ENCODE measurements around the gene MRPS35.
"Not testable (repeated sequence)": the region's sequence is repeated elsewhere in the genome, so short reads cannot be mapped to it uniquely, and the experiment has no call there.

The MRPS35 gene

DNA sequence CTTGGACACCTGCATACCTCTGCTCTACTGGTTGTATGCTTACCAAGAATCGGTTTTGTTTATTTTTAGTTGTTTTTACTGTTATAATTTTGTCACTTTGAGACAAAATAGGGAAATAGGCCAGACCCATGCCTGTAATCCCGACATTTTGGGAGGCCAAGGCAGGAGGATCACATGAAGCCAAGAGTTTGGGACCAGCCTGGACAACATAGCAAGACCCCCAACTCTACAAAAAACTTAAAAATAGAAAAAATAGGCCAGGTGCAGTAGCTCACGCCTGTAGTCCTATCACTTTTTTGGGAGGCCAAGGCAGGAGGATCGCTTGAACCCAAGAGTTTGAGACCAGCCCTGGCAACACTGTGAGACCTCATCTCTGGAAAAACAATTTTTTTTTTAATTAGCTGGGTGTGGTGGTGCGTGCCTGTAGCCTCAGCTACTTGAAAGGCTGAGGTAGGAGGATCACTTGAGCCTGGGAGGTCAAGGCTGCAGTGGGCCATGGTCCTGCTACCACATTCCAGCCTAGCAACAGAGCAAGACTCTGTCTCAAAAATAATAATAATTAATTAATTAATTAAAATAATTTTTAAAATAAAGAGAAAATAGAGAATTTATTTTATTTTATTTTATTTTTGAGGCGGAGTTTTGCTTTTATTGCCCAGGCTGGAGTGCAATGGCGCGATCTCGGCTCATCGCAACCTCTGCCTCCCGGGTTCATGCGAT is 1.3 kb upstream of the MRPS35 start:
- DNase-seq (ENCODE audit: low read depth), result no peak

DNA sequence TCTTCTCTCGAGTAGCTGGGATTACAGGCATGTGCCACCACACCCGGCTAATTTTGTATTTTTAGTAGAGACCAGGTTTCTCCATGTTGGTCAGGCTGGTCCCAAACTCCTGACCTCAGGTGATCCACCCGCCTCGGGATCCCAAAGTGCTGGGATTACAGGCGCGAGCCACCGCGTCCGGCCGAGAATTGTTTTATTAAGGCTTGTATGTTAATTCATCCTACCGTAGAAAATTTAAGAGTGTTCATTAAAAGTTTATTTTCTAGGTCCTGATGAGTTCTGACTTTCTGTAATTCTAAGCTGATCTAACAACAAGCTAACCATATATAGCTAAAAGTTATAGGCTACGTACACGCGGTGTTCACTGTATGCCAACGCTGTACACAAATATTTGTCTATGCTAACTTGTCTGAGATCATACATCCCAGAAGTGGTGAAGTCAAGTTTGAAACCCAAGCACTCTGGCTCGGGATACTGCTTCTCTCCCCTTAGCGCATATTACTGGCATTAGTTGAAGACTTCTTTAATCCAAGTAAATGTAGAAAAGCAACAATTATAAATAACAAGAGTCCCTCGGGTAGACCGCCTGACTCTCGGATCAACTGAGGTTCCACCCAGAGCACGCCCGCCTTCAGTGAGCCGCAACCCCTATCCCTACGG is 570 bp upstream of the MRPS35 start:
- DNase-seq (ENCODE audit: low read depth), result peak; percentile 56

DNA sequence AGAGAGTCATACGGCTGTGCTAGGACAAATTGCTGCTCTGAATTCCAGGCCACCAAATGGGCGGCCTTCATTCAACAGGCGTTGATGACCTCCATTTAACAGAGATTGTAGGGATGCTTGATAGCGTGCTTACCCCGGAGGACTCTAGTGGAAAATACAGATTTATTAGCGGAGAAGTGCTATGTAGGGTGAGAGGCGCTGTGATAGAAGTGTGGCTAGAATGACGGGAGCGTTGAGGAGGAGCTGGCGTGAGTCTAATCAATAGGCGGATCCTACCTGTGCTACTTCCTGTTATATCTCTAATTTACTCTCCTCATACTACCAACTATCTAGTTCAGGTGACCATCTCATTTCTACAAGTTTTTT is 668 bp downstream of the MRPS35 start:
- DNase-seq (ENCODE audit: low read depth), result peak; percentile 40

- no peak for DNase-seq (ENCODE audit: low read depth)
These were observed 1.3 kb downstream of the MRPS35 start for GRCh38 chr12:27711967-27712366.

- no peak for DNase-seq (ENCODE audit: low read depth)
These were observed 12.6 kb downstream of the MRPS35 start for GRCh38 chr12:27723212-27723611.

GRCh38 chr12:27730097-27730588 is 19.5 kb downstream of the MRPS35 start:
- DNase-seq (ENCODE audit: low read depth), result no peak

DNA sequence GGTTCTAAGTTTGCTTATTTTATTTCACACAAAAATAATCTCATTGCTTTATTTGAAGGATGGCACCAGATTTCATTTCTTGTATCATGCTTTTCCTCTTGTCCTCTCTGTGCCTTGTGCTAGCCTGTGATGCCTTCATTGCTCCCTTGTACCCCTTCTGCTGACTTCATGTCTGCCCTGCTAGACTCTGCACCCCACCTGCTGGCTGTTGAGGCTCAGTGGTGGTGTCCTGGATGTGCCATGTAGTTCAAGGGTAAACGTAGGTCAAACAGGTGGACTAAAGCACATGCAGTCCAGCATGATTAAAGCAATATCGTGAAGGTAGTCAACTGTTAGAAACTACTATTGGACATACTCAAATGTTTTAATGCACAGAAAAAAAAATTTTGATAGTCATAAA is 21.6 kb downstream of the MRPS35 start:
- DNase-seq (ENCODE audit: low read depth), result peak; percentile 28

DNA sequence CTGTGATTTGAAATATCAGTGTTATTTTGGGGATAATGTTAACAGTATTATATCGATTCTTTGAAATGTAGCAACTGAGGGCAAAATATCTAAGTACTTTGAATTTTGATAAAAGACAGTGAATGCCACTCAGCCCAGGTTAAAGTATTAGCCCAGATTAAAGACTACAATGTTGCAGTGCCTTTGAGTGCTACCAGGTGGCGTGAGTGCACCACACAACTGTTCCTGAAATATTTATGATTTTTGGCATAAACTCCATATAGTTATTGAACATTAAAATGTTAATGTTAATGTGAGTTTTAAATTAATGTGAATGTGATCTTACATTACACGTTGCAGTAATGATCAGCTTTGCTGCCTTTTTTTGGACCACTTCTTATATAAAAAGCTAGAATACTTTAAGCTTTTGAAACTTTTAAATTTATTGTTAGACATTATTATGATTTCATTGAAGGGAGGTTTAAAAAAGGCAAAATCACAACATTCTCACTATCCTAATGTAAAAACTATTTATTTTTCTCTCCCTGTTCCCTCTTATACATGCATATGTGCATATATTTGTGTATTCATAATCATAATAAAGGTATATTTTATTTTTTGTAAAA is 22.5 kb downstream of the MRPS35 start:
- peak; percentile 60 for DNase-seq (ENCODE audit: low read depth)

- no peak for DNase-seq (ENCODE audit: low read depth)
These were observed 23.2 kb downstream of the MRPS35 start for GRCh38 chr12:27733791-27734190.

DNA sequence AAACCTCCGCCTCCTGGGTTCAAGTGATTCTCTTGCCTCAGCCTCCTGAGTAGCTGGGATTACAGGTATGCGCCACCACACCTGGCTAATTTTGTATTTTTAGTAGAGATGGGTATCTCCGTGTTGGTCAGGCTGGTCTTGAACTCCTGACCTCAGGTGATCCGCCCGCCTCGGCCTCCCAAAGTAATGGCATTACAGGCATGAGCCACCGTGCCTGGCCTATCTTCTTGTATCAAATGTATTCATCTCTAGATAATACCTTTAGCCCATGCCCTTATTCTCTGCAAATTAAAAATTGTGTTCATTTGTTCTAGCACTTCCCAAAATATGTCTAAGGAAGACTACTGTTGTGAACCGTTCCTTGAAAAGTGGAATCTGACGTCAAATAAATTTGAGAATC is 23.7 kb downstream of the MRPS35 start:
- not testable (repeated sequence) for DNase-seq (ENCODE audit: low read depth)

DNA sequence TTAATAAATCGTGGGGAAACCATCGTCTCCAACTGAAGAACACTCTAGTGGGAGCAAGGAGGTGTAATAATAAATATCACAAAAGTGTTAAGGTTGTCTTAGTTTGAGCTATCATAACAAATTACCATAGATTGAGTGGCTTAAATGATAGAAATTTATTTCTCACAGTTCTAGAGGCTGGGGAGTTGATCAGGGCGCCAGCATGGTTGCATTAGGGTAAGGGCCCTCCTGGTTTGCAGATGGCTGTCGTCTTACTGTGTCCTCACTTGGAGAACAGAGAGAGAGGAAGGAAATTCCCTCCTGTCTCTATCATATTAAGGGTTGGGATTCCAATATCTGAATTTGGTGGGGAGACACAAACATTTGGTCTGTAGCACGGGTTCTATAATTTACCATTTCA is 33.0 kb downstream of the MRPS35 start:
- no peak for DNase-seq (ENCODE audit: low read depth)

DNA sequence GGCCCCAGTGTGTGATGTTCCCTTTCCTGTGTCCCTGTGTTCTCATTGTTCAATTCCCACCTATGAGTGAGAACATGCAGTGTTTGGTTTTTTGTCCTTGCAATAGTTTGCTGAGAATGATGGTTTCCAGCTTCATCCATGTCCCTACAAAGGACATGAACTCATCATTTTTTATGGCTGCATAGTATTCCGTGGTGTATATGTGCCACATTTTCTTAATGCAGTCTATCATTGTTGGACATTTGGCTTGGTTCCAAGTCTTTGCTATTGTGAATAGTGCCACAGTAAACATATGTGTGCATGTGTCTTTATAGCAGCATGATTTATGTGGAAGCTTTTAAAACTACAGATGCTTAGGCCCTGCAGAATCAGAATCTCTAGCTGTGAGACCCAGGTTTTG is 35.1 kb downstream of the MRPS35 start:
- not testable (repeated sequence) for DNase-seq (ENCODE audit: low read depth)

DNA sequence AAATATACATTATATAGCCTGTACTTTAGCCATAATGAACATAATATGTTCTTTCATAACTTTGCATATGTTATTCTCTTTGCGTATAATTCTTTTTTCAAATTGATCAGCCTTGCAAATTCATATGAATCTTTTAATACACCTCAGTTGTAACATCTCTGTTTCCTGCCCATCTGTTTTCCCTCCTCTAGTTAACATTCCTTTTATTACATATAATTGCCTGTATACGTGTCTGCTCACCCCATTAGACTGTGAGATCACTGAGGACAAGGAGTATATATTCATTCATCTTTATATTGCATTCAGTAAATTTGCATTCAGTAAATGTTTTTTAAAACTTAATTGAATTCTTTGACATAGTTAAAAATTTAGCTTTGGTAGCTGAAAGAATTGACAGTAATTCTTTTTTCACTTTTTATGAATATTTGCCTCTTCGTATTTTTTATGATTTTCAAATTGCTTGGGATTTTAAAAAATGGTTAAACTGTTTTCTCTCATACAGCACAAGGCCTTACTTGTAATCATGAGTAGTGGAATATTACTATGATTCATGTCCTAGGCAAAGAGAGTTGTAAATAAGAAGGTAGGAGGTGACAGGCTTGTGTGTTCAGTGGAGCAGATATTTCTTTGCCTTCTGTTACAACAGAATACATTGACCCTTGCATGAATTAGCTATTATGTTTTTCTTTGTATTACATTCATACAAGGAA is 36.6 kb downstream of the MRPS35 start:
- DNase-seq (ENCODE audit: low read depth), result peak; percentile 67

GRCh38 chr12:27751386-27752047 is 40.9 kb downstream of the MRPS35 start:
- no peak for DNase-seq (ENCODE audit: low read depth)

GRCh38 chr12:27754795-27755194 is 44.2 kb downstream of the MRPS35 start:
- no peak for DNase-seq (ENCODE audit: low read depth)

DNA sequence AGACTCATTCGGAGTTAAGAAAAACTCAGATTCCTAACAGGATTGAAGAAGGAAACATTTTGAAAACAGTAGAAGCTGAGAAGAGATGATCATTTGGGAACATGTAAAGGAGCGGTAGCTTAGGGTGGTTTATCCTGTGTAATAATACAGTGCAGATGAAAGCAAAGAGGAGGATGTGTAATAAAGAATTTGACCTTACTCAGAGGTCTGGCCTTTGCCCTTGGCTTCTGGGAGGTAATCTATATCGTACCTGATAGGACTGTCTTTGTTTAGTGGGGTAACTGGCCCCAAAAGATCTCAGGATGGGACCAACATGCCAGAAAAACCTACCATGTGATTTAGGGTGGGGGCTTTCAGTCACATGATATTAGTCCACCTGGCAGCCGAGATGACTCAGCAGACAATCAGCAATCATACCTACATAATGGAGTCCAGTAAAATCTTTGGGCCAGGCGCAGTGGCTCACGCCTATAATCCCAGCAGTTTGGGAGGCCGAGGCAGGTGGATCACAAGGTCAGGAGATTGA is 46.1 kb downstream of the MRPS35 start:
- DNase-seq (ENCODE audit: low read depth), result no peak

DNA sequence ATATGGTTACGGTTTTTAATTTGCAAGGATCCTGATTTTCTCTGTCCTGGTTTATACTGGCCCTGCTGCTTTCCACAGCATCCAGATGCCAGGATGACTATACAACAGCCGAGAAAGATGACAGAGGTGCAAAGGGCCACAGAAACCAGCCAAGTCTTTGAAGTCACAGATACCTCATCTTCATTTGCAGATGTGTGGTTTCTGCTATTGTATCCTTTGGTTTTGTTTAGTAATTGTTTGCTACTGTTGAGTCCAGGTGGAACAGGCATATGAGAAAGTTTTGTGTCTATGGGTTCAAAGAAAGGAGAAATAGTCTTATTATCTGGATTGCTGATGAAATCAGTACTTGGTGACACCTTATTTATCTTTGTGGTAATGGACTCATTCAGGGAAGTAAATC is 52.1 kb downstream of the MRPS35 start:
- DNase-seq (ENCODE audit: low read depth), result no peak

GRCh38 chr12:27766587-27766986 is 56.0 kb downstream of the MRPS35 start:
- no peak for DNase-seq (ENCODE audit: low read depth)

DNA sequence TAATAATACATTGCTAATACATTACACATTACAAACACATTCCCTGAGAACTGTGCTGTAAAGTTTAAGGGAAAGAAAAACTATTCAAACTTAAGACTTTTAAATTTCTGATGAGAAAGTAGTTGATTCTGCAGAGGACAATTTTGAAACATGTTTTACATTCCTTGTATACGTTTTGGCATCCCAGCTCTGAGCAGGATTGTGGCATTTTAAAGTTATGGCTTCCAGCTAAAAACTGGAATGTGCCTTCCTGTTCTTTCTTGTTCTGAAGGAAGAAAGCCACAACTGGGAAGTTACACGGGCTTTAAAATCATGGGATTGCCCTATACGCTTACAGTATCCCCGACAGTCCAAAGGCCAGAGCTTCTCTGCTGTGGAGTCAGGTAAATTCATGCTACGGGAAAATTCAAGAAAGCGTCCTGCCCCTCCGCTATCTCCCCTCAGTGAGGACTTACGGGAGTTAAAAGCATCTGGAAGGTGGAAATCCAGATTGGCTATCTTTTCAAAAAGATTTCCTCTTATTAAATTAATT is 58.6 kb downstream of the MRPS35 start:
- DNase-seq (ENCODE audit: low read depth), result no peak

GRCh38 chr12:27771481-27772327 is 61.1 kb downstream of the MRPS35 start:
- DNase-seq (ENCODE audit: low read depth), result peak; percentile 31

All from ELR (cell line).